GM12878 (cell line): Measurements from ENCODE around the gene CAMTA1. TPM values are rescaled to one million over a fixed set of nuclear protein-coding genes. Genes with fewer than 3 reads are reported as not detected.

Source experiments
- ATAC-seq: fragments of 200-7000 bp; cut with Tn5 transposase; 3 replicates; pipeline ENCODE4 v1.9.1; 2020; ENCODE audit warnings: mild to moderate bottlenecking, moderate library complexity
- BruUV-seq: library from RNA; stranded (reverse); fragments of 400-500 nt; replicated peaks from 2 replicates; lab custom pipeline; 2021; lab: Mats Ljungman, UMichigan
- CTCF ChIA-PET: fragments of 300-600 bp; sonication (Branson Sonifier 250); formaldehyde crosslinking; extraction: SDS; loops from one replicate; lab custom pipeline; 2021; ENCODE audit warnings: inconsistent platforms; lab: Yijun Ruan, JAX
- POLR2A ChIA-PET: fragments of 350-600 bp; formaldehyde crosslinking; extraction: SDS; loops from one replicate; lab custom pipeline; 2021; ENCODE audit warnings: inconsistent platforms; lab: Charles Lee
- RAD21 ChIA-PET: fragments of 300-600 bp; sonication (Branson Sonifier 250); formaldehyde crosslinking; loops from one replicate; lab custom pipeline; 2023; ENCODE audit warnings: antibody characterized with exemption; ENCODE audit not compliant: unreplicated experiment; lab: Charles Lee
- SMC1A ChIA-PET: fragments of 300-600 bp; sonication (Branson Sonifier 250); formaldehyde crosslinking; loops from one replicate; lab custom pipeline; 2023; ENCODE audit not compliant: unreplicated experiment, uncharacterized antibody; lab: Charles Lee
- DNase-seq: peaks from one replicate; pipeline ENCODE4 v3.0.0-alpha.2; 2011; ENCODE audit warnings: low read depth, low spot score
- FAIRE-seq: peaks from 3 replicates; lab custom pipeline; 2011; peaks lifted over from hg19 to GRCh38; lab: Jason Lieb, UNC
- H2AFZ ChIP-seq: 2 replicates; pipeline ENCODE4 v1.6.0; 2011; ENCODE audit warnings: low read depth, low read length, control low read depth; ENCODE audit not compliant: control insufficient read depth
- H3K27ac ChIP-seq: 2 replicates; pipeline ENCODE4 v1.5.1; 2011; ENCODE audit warnings: control low read depth; ENCODE audit not compliant: control insufficient read depth, insufficient read depth
- H3K27me3 ChIP-seq, 2 experiments: replicated peaks in 1 of 2; 2 replicates each; pipeline versions ENCODE4 v1.6.0 to v1.6.1; 2011; ENCODE audit warnings: low read length in 1 of 2; ENCODE audit not compliant: control insufficient read depth in 2 of 2, insufficient read depth in 2 of 2
- H3K36me3 ChIP-seq, 2 experiments: 2 replicates each; pipeline ENCODE4 v1.5.1; 2011; ENCODE audit warnings: low read length in 1 of 2; ENCODE audit not compliant: control insufficient read depth in 2 of 2, insufficient read depth in 2 of 2
- H3K4me1 ChIP-seq: 2 replicates; pipeline ENCODE4 v1.6.1; 2011; ENCODE audit warnings: mild to moderate bottlenecking, low read length, moderate library complexity, mixed read lengths; ENCODE audit not compliant: control insufficient read depth, insufficient read depth
- H3K4me2 ChIP-seq: 2 replicates; pipeline ENCODE4 v1.6.0; 2011; ENCODE audit warnings: control low read depth; ENCODE audit not compliant: control insufficient read depth, insufficient read depth
- H3K4me3 ChIP-seq: fragments of 200-600 bp; sonication (generic); 2 replicates; pipeline ENCODE4 v1.5.1; 2016
- H3K79me2 ChIP-seq: 2 replicates; pipeline ENCODE4 v1.6.0; 2011; ENCODE audit warnings: low read length; ENCODE audit not compliant: control insufficient read depth, insufficient read depth
- H3K9ac ChIP-seq: 2 replicates; pipeline ENCODE4 v1.8.0; 2011; ENCODE audit warnings: low read length, control low read depth, mixed read lengths; ENCODE audit not compliant: control insufficient read depth, insufficient read depth
- H3K9me3 ChIP-seq: replicated peaks from 3 replicates; pipeline ENCODE4 v1.5.1; 2011; ENCODE audit warnings: mild to moderate bottlenecking, low read length; ENCODE audit not compliant: control insufficient read depth, insufficient read depth
- H4K20me1 ChIP-seq: 2 replicates; pipeline ENCODE4 v1.6.0; 2011; ENCODE audit not compliant: control insufficient read depth, insufficient read depth
- ATF2 ChIP-seq: IDR thresholded peaks from 2 replicates; pipeline ENCODE4 v1.6.1; 2012; ENCODE audit warnings: low read length, inconsistent platforms
- SRF ChIP-seq, 2 experiments: IDR thresholded peaks; 2 replicates each; pipeline ENCODE4 v1.6.1; 2011; ENCODE audit warnings: low read depth in 2 of 2, low read length in 2 of 2, mild to moderate bottlenecking in 1 of 2, moderate library complexity in 1 of 2
- WGBS: methylation state at CpG from one replicate; pipeline ENCODE4 v1.1.6; 2016; ENCODE audit warnings: low lambda C conversion rate; ENCODE audit not compliant: insufficient replicate concordance, insufficient coverage; ENCODE audit errors: missing lambda C conversion rate; 5-methylcytosine and 5-hydroxymethylcytosine counted together
- in situ Hi-C: fragments of 300-500 bp; cut with MboI; formaldehyde crosslinking; loops from 9 replicates; pipeline ENCODE4 v1.14.3; 2018; ENCODE audit warnings: mixed read lengths
- intact Hi-C: fragments of 100-400 bp; cut with micrococcal nuclease; formaldehyde crosslinking; loops from one replicate; pipeline ENCODE4 v1.14.2; 2022; ENCODE audit not compliant: unreplicated experiment
- polyA plus RNA-seq, 11 experiments: library from polyadenylated mRNA; depleted of rRNA in 4 of 11; unstranded in 6 of 11; stranded (reverse) in 5 of 11; fragments of >200 nt; fragmentation: Nextera tagmentation in 4 of 11; fragmentation: Illumina TruSeq in 1 of 11; extraction: Ambion mirVana in 4 of 11; extraction: Trizol in 1 of 11; gene quantifications; 1 replicate in 1 of 11; 2 replicates in 10 of 11; pipeline versions ENCODE4 v1.2.1 to v1.2.3, GENCODE V29; 2011 to 2016; ENCODE audit warnings: inconsistent platforms in 2 of 11, missing spikeins in 2 of 11, low read depth in 1 of 11
- total RNA-seq, 4 experiments: library from RNA; depleted of rRNA in 3 of 4; stranded (reverse); fragments of >200 nt in 3 of 4; fragmentation: Illumina TruSeq in 1 of 4; extraction: Trizol in 1 of 4; gene quantifications; 2 replicates each; pipeline versions ENCODE4 v1.2.1 to v1.2.3, GENCODE V29; 2013 to 2021

The CAMTA1 gene
- total and polyA plus RNA-seq, 10 of the 15 experiments (the other 5 are each of a cell fraction or from before 2014, with no cell fraction given) = 37.7 to 148 (median 76.4) TPM

- 83% methylated on average over 1 of the region's 1 CpG for WGBS
- no peak for DNase-seq
- no peak for ATAC-seq
- H3K9ac ChIP-seq = no peak overlapping the region
- no peak for FAIRE-seq
- H3K4me3 ChIP-seq = no peak overlapping the region
- no TSS peak for BruUV-seq
- no peak overlapping the region for H2AFZ ChIP-seq
- H3K79me2 ChIP-seq = no peaks in the 10 kb centered on the region
- H3K27ac ChIP-seq = no peak overlapping the region
- peaks cover 11% of the 10 kb centered on the region for H3K4me1 ChIP-seq
- peaks cover 1 to 2% of the 10 kb centered on the region in 2 experiments; a peak in 2 of 4 replicates for H3K36me3 ChIP-seq
- no peaks in the 10 kb centered on the region for H3K9me3 ChIP-seq
- TF ChIP-seq ATF2 (no peak), SRF (IDR thresholded peaks at IDR 0.05; ENCODE audit: low read depth in 2 of 2, low read length in 2 of 2) (no peak)
- ChIA-PET SMC1A (interaction anchor here (0.6 to 6.3 kb wide), 20 partner anchors 10 to 192 kb away, joined by 3 to 68 read pairs (median 5); no protein-coding TSS in a partner anchor), CTCF (interaction anchor here (0.7 to 4.9 kb wide), 27 partner anchors 8 to 189 kb away, joined by 3 to 63 read pairs (median 6); partner anchors contain the start of gene DNAJC11), POLR2A (interaction anchor here (1.3 kb wide), 1 partner anchor 66 kb away, joined by 3 read pairs; no protein-coding TSS in a partner anchor), RAD21 (interaction anchor here (0.7 to 4.2 kb wide), 10 partner anchors 31 to 172 kb away, joined by 3 to 21 read pairs (median 4); no protein-coding TSS in a partner anchor)
- H4K20me1 ChIP-seq = no peaks in the 10 kb centered on the region
- no peaks in the 10 kb centered on the region for H3K27me3 ChIP-seq
- in situ Hi-C loops (loop anchor here (5.0 kb wide), 1 partner anchor 163 kb away; no protein-coding TSS in a partner anchor), intact Hi-C loops (loop anchor here (1.0 to 2.0 kb wide), 2 partner anchors 96 to 164 kb away; no protein-coding TSS in a partner anchor)
- H3K4me2 ChIP-seq = no peak overlapping the region
Measured at GRCh38 chr1:6890686-6891085, 105.4 kb downstream of the CAMTA1 start.
